Vagina (tissue), 2 donors: ENCODE measurements around the gene RABGAP1L.

Experiments used
- POLR2A ChIP-seq, 2 donors: fragments of 450-650 bp; IDR thresholded peaks; one replicate each; pipeline ENCODE4 v1.6.1; 2017; ENCODE audit warnings: antibody characterized with exemption in 2 of 2, mild to moderate bottlenecking in 2 of 2, moderate library complexity in 2 of 2
- TF ChIP-seq, protein P1 (sequence below), 3 experiments: fragments of 450-650 bp in 2 of 3; fragments of 200-600 bp in 1 of 3; sonication (generic) in 1 of 3; IDR thresholded peaks; one replicate each; pipeline ENCODE4 v1.5.1; 2017 to 2019; ENCODE audit warnings: antibody characterized with exemption in 3 of 3, mild to moderate bottlenecking in 2 of 3, moderate library complexity in 2 of 3

DNA sequence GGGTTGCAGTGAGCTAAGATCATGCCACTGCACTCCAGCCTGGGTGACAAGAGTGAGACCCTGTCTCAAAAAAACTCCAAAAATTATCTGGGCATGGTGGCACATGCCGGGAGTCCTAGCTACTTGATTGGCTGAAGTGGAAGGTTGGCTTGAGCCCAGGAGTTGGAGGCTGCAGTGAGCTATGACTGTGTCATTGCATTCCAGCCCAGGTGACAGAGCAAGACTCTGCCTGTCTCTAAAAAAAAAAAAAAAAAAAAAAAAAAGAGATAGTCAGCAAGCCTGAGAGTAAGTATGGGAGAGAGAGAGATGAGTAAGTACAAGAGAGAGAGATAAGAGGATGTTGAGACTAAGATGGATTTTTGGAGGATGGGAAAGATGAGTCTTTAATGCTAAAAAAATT, 659.6 kb downstream of the RABGAP1L start:
- TF ChIP-seq, protein P1, sequence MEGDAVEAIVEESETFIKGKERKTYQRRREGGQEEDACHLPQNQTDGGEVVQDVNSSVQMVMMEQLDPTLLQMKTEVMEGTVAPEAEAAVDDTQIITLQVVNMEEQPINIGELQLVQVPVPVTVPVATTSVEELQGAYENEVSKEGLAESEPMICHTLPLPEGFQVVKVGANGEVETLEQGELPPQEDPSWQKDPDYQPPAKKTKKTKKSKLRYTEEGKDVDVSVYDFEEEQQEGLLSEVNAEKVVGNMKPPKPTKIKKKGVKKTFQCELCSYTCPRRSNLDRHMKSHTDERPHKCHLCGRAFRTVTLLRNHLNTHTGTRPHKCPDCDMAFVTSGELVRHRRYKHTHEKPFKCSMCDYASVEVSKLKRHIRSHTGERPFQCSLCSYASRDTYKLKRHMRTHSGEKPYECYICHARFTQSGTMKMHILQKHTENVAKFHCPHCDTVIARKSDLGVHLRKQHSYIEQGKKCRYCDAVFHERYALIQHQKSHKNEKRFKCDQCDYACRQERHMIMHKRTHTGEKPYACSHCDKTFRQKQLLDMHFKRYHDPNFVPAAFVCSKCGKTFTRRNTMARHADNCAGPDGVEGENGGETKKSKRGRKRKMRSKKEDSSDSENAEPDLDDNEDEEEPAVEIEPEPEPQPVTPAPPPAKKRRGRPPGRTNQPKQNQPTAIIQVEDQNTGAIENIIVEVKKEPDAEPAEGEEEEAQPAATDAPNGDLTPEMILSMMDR (IDR thresholded peaks at IDR 0.05) = no peak
- TF ChIP-seq POLR2A (IDR thresholded peaks at IDR 0.05) = no peak
